ENCODE results near the gene NEK10.

- peak; percentile 82 for TF ChIP-seq CTCF (conservative IDR thresholded peaks at IDR 0.05; ENCODE audit: low read length)
- TF ChIP-seq EZH2phosphoT487 (IDR thresholded peaks at IDR 0.05; ENCODE audit: borderline replicate concordance, low read depth, low read length), result no peak
Measured at GRCh38 chr3:27312044-27312668, 57.0 kb downstream of the NEK10 start.

Data from OCI-LY7 (cell line).